HCT116 (cell line): ENCODE data around the gene SHISAL1. TPM values are rescaled to one million over a fixed set of nuclear protein-coding genes. Genes with fewer than 3 reads are reported as not detected.

Experiments used
- ATAC-seq: fragments of 200-7000 bp; cut with Tn5 transposase; 2 replicates; pipeline ENCODE4 v1.9.1; 2020; ENCODE audit warnings: mild to moderate bottlenecking, moderate library complexity
- BruUV-seq: library from RNA; stranded (reverse); fragments of 400-500 nt; replicated peaks from 2 replicates; lab custom pipeline; 2021; lab: Mats Ljungman, UMichigan
- CTCF ChIA-PET: fragments of 300-600 bp; sonication (Branson Sonifier 250); formaldehyde crosslinking; loops from one replicate; lab custom pipeline; 2021; ENCODE audit warnings: antibody characterized with exemption; lab: Charles Lee
- POLR2A ChIA-PET: fragments of 300-600, 350-600 bp; sonication (Branson Sonifier 250); formaldehyde crosslinking; loops from one replicate; lab custom pipeline; 2021; ENCODE audit warnings: antibody characterized with exemption; lab: Charles Lee
- RAD21 ChIA-PET, 2 experiments: fragments of 300-600 bp; sonication (Branson Sonifier 250); formaldehyde crosslinking; loops; one replicate each; lab custom pipeline; 2023; ENCODE audit warnings: low total read pairs in 2 of 2; ENCODE audit not compliant: uncharacterized antibody in 2 of 2, unreplicated experiment in 2 of 2, low non-redundant PET in 1 of 2; lab: Charles Lee
- DNase-seq: peaks from one replicate; pipeline ENCODE4 v3.0.0-alpha.2; 2010; ENCODE audit warnings: low read depth, low spot score
- H2AFZ ChIP-seq: fragments of 200-600 bp; shearing (Covaris generic), sonication (generic); 2 replicates; pipeline ENCODE4 v1.6.1; 2017; ENCODE audit warnings: low read depth, mixed run types, mixed read lengths, antibody characterized with exemption, low read length; ENCODE audit not compliant: poor library complexity, severe bottlenecking
- H3K27ac ChIP-seq: 2 replicates; pipeline ENCODE4 v1.5.1; 2012; ENCODE audit warnings: low read depth, low read length
- H3K27me3 ChIP-seq: fragments of 200-600 bp; sonication (generic); 2 replicates; pipeline ENCODE4 v1.6.1; 2016; ENCODE audit warnings: mixed run types, low read length, mixed read lengths; ENCODE audit not compliant: insufficient read depth
- H3K36me3 ChIP-seq, 2 experiments: fragments of 200-500 bp in 1 of 2; fragments of 200-600 bp in 1 of 2; sonication (Bioruptor generic) in 1 of 2; sonication (generic) in 1 of 2; 2 replicates each; pipeline versions ENCODE4 v1.5.1 to v1.6.1; 2014 to 2016; ENCODE audit warnings: low read length in 2 of 2, inconsistent platforms in 1 of 2, mixed read lengths in 1 of 2, mixed run types in 1 of 2; ENCODE audit not compliant: insufficient read depth in 2 of 2, control insufficient read depth in 1 of 2
- H3K4me1 ChIP-seq, 2 experiments: fragments of 200-600 bp in 1 of 2; sonication (generic) in 1 of 2; 2 replicates each; pipeline versions ENCODE4 v1.5.1 to v1.6.1; 2012 to 2017; ENCODE audit warnings: low read length in 2 of 2, inconsistent platforms in 1 of 2, mild to moderate bottlenecking in 1 of 2, mixed read lengths in 1 of 2, mixed run types in 1 of 2, moderate library complexity in 1 of 2; ENCODE audit not compliant: insufficient read depth in 2 of 2, control insufficient read depth in 1 of 2
- H3K4me2 ChIP-seq: fragments of 200-600 bp; sonication (generic); 2 replicates; pipeline ENCODE4 v1.6.1; 2017; ENCODE audit warnings: mixed run types, low read length, mixed read lengths
- H3K4me3 ChIP-seq, 2 experiments: fragments of 200-600 bp in 1 of 2; sonication (generic) in 1 of 2; replicated peaks in 1 of 2; 2 replicates each; pipeline ENCODE4 v1.5.1; 2011 to 2016; ENCODE audit warnings: low read length in 2 of 2, control low read depth in 1 of 2, low read depth in 1 of 2, mild to moderate bottlenecking in 1 of 2, mixed read lengths in 1 of 2, mixed run types in 1 of 2
- H3K79me2 ChIP-seq: fragments of 200-600 bp; sonication (generic); 2 replicates; pipeline ENCODE4 v1.6.1; 2017; ENCODE audit warnings: mild to moderate bottlenecking, mixed run types, low read length, moderate library complexity, mixed read lengths; ENCODE audit not compliant: insufficient read depth
- H3K9ac ChIP-seq: fragments of 200-600 bp; sonication (generic); 2 replicates; pipeline ENCODE4 v1.6.1; 2016; ENCODE audit warnings: low read length, mixed read lengths
- H3K9me2 ChIP-seq: fragments of 200-600 bp; sonication (generic), shearing (Covaris generic); 2 replicates; pipeline ENCODE4 v1.6.1; 2017; ENCODE audit warnings: mixed run types, mild to moderate bottlenecking, moderate library complexity; ENCODE audit not compliant: insufficient read depth
- H3K9me3 ChIP-seq, 2 experiments: fragments of 200-500 bp in 1 of 2; fragments of 200-600 bp in 1 of 2; sonication (Bioruptor generic) in 1 of 2; sonication (generic) in 1 of 2; 2 replicates each; pipeline ENCODE4 v1.6.1; 2014 to 2017; ENCODE audit warnings: low read length in 2 of 2, mixed read lengths in 2 of 2, inconsistent platforms in 1 of 2, low read depth in 1 of 2, mild to moderate bottlenecking in 1 of 2, mixed run types in 1 of 2, moderate library complexity in 1 of 2; ENCODE audit not compliant: control insufficient read depth in 1 of 2, insufficient read depth in 1 of 2
- H4K20me1 ChIP-seq: fragments of 200-600 bp; sonication (generic), shearing (Covaris generic); 2 replicates; pipeline ENCODE4 v1.6.1; 2017; ENCODE audit warnings: mixed run types, mild to moderate bottlenecking, moderate library complexity; ENCODE audit not compliant: insufficient read depth
- ATF3 ChIP-seq: IDR thresholded peaks from 2 replicates; pipeline ENCODE4 v1.6.1; 2012
- CBX3 ChIP-seq: IDR thresholded peaks from 2 replicates; pipeline ENCODE4 v1.6.1; 2012; ENCODE audit warnings: low read depth
- CEBPB ChIP-seq: IDR thresholded peaks from 2 replicates; pipeline ENCODE4 v1.6.1; 2012; ENCODE audit warnings: low read depth
- CTCF ChIP-seq, 3 experiments: fragments of 200-600 bp in 1 of 3; sonication (generic) in 1 of 3; IDR thresholded peaks in 2 of 3; conservative IDR thresholded peaks in 1 of 3; 2 replicates each; pipeline ENCODE4 v1.5.1; 2012 to 2017; ENCODE audit warnings: low read depth in 2 of 3, low read length in 2 of 3, antibody characterized with exemption in 1 of 3, borderline replicate concordance in 1 of 3, control low read depth in 1 of 3, mild to moderate bottlenecking in 1 of 3, mixed read lengths in 1 of 3, mixed run types in 1 of 3, moderate library complexity in 1 of 3; ENCODE audit not compliant: insufficient read depth in 1 of 3
- EGR1 ChIP-seq: IDR thresholded peaks from 2 replicates; pipeline ENCODE4 v1.6.1; 2012; ENCODE audit warnings: low read depth
- ELF1 ChIP-seq: IDR thresholded peaks from 2 replicates; pipeline ENCODE4 v1.6.1; 2012; ENCODE audit warnings: low read depth, borderline replicate concordance
- EZH2 ChIP-seq: fragments of 200-600 bp; sonication (generic); IDR thresholded peaks from 2 replicates; pipeline ENCODE4 v1.6.1; 2017; ENCODE audit warnings: antibody characterized with exemption, mixed run types
- FOSL1 ChIP-seq: IDR thresholded peaks from 2 replicates; pipeline ENCODE4 v1.6.1; 2012; ENCODE audit warnings: low read depth
- JUND ChIP-seq: IDR thresholded peaks from 2 replicates; pipeline ENCODE4 v1.6.1; 2012
- MAX ChIP-seq: IDR thresholded peaks from 2 replicates; pipeline ENCODE4 v1.6.1; 2012
- POLR2A ChIP-seq: IDR thresholded peaks from 2 replicates; pipeline ENCODE4 v1.7.0; 2011; ENCODE audit warnings: borderline replicate concordance; ENCODE audit not compliant: insufficient read depth, insufficient read length; ENCODE audit errors: extremely low read depth
- POLR2AphosphoS5 ChIP-seq: IDR thresholded peaks from 2 replicates; pipeline ENCODE4 v1.6.1; 2011; ENCODE audit warnings: mild to moderate bottlenecking, low read depth, low read length, moderate library complexity
- RAD21 ChIP-seq: IDR thresholded peaks from 2 replicates; pipeline ENCODE4 v1.6.1; 2012; ENCODE audit warnings: low read depth, mild to moderate bottlenecking
- REST ChIP-seq: IDR thresholded peaks from 2 replicates; pipeline ENCODE4 v1.6.1; 2012; ENCODE audit warnings: low read depth
- SP1 ChIP-seq: IDR thresholded peaks from 2 replicates; pipeline ENCODE4 v1.6.1; 2012; ENCODE audit warnings: low read depth
- SRF ChIP-seq: IDR thresholded peaks from 2 replicates; pipeline ENCODE4 v1.6.1; 2012; ENCODE audit warnings: low read depth
- YY1 ChIP-seq: IDR thresholded peaks from 2 replicates; pipeline ENCODE4 v1.6.1; 2011; ENCODE audit warnings: low read length, low read depth, moderate library complexity, mild to moderate bottlenecking; ENCODE audit not compliant: insufficient replicate concordance; ENCODE audit errors: extremely low read depth
- ZBTB33 ChIP-seq: IDR thresholded peaks from 2 replicates; pipeline ENCODE4 v1.6.1; 2011; ENCODE audit warnings: mild to moderate bottlenecking, low read length, moderate library complexity; ENCODE audit not compliant: insufficient replicate concordance; ENCODE audit errors: extremely low read depth
- ZFX ChIP-seq: fragments of 450-650 bp; IDR thresholded peaks from 2 replicates; pipeline ENCODE4 v1.6.1; 2017
- intact Hi-C: fragments of 100-400 bp; cut with micrococcal nuclease; formaldehyde crosslinking; loops from 2 replicates; pipeline ENCODE4 v1.10.0; 2022
- total RNA-seq: library from RNA; stranded (reverse); gene quantifications from one replicate; pipeline ENCODE4 v1.2.1, GENCODE V29; 2021; ENCODE audit not compliant: unreplicated experiment

SHISAL1 gene
- total RNA-seq, 1 experiment from 2014 or later: not detected

- TF ChIP-seq SRF: no peak
- no peak for TF ChIP-seq ELF1
- TF ChIP-seq YY1: no peak
- TF ChIP-seq ZBTB33: no peak
- TF ChIP-seq ATF3: no peak
- TF ChIP-seq SP1: no peak
- no peak for TF ChIP-seq RAD21
- no peak for TF ChIP-seq CEBPB
- no peak for TF ChIP-seq POLR2AphosphoS5
- TF ChIP-seq EZH2: no peak
- TF ChIP-seq REST: no peak
- no peak for TF ChIP-seq ZFX
- TF ChIP-seq CTCF (IDR thresholded peaks at IDR 0.05 in 2 of 3, conservative IDR thresholded peaks at IDR 0.05 in 1 of 3; ENCODE audit: borderline replicate concordance in 1 of 3, insufficient read depth in 1 of 3, low read depth in 2 of 3, low read length in 2 of 3): no peak
- TF ChIP-seq JUND: no peak
- TF ChIP-seq CBX3: no peak
- no peak for TF ChIP-seq EGR1
- no peak for TF ChIP-seq FOSL1
- TF ChIP-seq MAX: no peak
- no peak for TF ChIP-seq POLR2A
- no peak overlapping the region for H2AFZ ChIP-seq
- H3K27me3 ChIP-seq: no peaks in the 10 kb centered on the region
- no peak for DNase-seq
- H3K9ac ChIP-seq: no peak overlapping the region
- no peaks in the 10 kb centered on the region for H4K20me1 ChIP-seq
- ChIA-PET RAD21 (no interaction called here), CTCF (no interaction called here), POLR2A (no interaction called here)
- H3K27ac ChIP-seq: no peak overlapping the region
- H3K4me3 ChIP-seq: no peak overlapping the region
- peaks cover 0 to 8% of the 10 kb centered on the region in 2 experiments; a peak in 2 of 4 replicates for H3K4me1 ChIP-seq
- BruUV-seq: no TSS peak
- H3K9me3 ChIP-seq: no peaks in the 10 kb centered on the region
- no peaks in the 10 kb centered on the region for H3K9me2 ChIP-seq
- H3K4me2 ChIP-seq: no peak overlapping the region
- no peak for ATAC-seq
- no peaks in the 10 kb centered on the region for H3K79me2 ChIP-seq
- intact Hi-C loops: no loop called here
- H3K36me3 ChIP-seq: no peaks in the 10 kb centered on the region
Observed at GRCh38 chr22:44360306-44360667, 47.5 kb upstream of the SHISAL1 start.
